ENCODE data around the gene COG8. TPM values are rescaled to one million over a fixed set of nuclear protein-coding genes. Genes with fewer than 3 reads are reported as not detected.

The COG8 gene
- total and polyA plus RNA-seq, 2 experiments from 2014 or later: 21.4 to 79.9 TPM

- Mint-ChIP-seq H3K27ac (peak overlapping the region; percentile 90), H3K27me3 (ENCODE audit: insufficient read depth, low read depth, poor library complexity) (peaks cover 20% of the 10 kb centered on the region), H3K4me1 (peaks cover 18% of the 10 kb centered on the region), H3K9me3 (0 out of 3 replicates have a peak, but pooled peaks cover 4% of the 10 kb centered on the region), H3K36me3 (ENCODE audit: low read depth) (peaks cover 81% of the 10 kb centered on the region), H3K4me3 (peak overlapping the region; percentile 90)
- peak overlapping the region; percentile 95 for H3K4me2 ChIP-seq
- H3K27me3 ChIP-seq (ENCODE audit: insufficient read depth): no peaks in the 10 kb centered on the region
- H3K27ac ChIP-seq (ENCODE audit: low read depth): no peak overlapping the region
- DNase-seq (ENCODE audit: low spot score) (no peak), ATAC-seq (no peak)
- peaks cover 21% of the 10 kb centered on the region for H3K4me1 ChIP-seq (ENCODE audit: insufficient read depth)
- H3K9me2 ChIP-seq (ENCODE audit: insufficient read depth): no peaks in the 10 kb centered on the region
- no peak overlapping the region for H2AFZ ChIP-seq
- H3K4me3 ChIP-seq: peak overlapping the region; percentile 90
- peaks cover 51% of the 10 kb centered on the region for H4K20me1 ChIP-seq (replicated peaks; ENCODE audit: insufficient read depth)
- TF ChIP-seq, protein P1, sequence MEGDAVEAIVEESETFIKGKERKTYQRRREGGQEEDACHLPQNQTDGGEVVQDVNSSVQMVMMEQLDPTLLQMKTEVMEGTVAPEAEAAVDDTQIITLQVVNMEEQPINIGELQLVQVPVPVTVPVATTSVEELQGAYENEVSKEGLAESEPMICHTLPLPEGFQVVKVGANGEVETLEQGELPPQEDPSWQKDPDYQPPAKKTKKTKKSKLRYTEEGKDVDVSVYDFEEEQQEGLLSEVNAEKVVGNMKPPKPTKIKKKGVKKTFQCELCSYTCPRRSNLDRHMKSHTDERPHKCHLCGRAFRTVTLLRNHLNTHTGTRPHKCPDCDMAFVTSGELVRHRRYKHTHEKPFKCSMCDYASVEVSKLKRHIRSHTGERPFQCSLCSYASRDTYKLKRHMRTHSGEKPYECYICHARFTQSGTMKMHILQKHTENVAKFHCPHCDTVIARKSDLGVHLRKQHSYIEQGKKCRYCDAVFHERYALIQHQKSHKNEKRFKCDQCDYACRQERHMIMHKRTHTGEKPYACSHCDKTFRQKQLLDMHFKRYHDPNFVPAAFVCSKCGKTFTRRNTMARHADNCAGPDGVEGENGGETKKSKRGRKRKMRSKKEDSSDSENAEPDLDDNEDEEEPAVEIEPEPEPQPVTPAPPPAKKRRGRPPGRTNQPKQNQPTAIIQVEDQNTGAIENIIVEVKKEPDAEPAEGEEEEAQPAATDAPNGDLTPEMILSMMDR (conservative IDR thresholded peaks at IDR 0.05; ENCODE audit: low read depth in 2 of 2): no peak
- TF ChIP-seq ETS1 (IDR thresholded peaks at IDR 0.05) (no peak), ZNF114 (CRISPR knock-in tag; IDR thresholded peaks at IDR 0.05) (no peak), POLR2AphosphoS5 (IDR thresholded peaks at IDR 0.05; ENCODE audit: low read depth) (no peak; the same call in none of the 2 replicates), EZH2phosphoT487 (IDR thresholded peaks at IDR 0.05; ENCODE audit: unreplicated experiment) (no peak), CREB1 (CRISPR knock-in tag; IDR thresholded peaks at IDR 0.05; ENCODE audit: low read depth) (no peak), JUNB (IDR thresholded peaks at IDR 0.05; ENCODE audit: unreplicated experiment) (no peak), STAT1 (IDR thresholded peaks at IDR 0.05; ENCODE audit: unreplicated experiment) (no peak), ZNF331 (CRISPR knock-in tag; IDR thresholded peaks at IDR 0.05; ENCODE audit: low read depth) (no peak)
- TF ChIP-seq, protein P2, sequence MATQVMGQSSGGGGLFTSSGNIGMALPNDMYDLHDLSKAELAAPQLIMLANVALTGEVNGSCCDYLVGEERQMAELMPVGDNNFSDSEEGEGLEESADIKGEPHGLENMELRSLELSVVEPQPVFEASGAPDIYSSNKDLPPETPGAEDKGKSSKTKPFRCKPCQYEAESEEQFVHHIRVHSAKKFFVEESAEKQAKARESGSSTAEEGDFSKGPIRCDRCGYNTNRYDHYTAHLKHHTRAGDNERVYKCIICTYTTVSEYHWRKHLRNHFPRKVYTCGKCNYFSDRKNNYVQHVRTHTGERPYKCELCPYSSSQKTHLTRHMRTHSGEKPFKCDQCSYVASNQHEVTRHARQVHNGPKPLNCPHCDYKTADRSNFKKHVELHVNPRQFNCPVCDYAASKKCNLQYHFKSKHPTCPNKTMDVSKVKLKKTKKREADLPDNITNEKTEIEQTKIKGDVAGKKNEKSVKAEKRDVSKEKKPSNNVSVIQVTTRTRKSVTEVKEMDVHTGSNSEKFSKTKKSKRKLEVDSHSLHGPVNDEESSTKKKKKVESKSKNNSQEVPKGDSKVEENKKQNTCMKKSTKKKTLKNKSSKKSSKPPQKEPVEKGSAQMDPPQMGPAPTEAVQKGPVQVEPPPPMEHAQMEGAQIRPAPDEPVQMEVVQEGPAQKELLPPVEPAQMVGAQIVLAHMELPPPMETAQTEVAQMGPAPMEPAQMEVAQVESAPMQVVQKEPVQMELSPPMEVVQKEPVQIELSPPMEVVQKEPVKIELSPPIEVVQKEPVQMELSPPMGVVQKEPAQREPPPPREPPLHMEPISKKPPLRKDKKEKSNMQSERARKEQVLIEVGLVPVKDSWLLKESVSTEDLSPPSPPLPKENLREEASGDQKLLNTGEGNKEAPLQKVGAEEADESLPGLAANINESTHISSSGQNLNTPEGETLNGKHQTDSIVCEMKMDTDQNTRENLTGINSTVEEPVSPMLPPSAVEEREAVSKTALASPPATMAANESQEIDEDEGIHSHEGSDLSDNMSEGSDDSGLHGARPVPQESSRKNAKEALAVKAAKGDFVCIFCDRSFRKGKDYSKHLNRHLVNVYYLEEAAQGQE (IDR thresholded peaks at IDR 0.05; ENCODE audit: unreplicated experiment): no peak
- H3K36me3 ChIP-seq (ENCODE audit: insufficient read depth): peaks cover 15% of the 10 kb centered on the region
- H3K79me2 ChIP-seq (replicated peaks; ENCODE audit: insufficient read depth): peaks cover 72% of the 10 kb centered on the region
- H3F3A ChIP-seq (replicated peaks; ENCODE audit: low read depth): peaks cover 44% of the 10 kb centered on the region
Observed at GRCh38 chr16:69328854-69329316, 10.5 kb downstream of the COG8 start.

Measured in GM23338 (cell line).